ENCODE measurements around the gene PIH1D1. TPM values are rescaled to one million over a fixed set of nuclear protein-coding genes. Genes with fewer than 3 reads are reported as not detected.
A peak's percentile ranks its signal among the peaks of the same experiment; 100 is the strongest.
"Not testable (repeated sequence)": the region's sequence is repeated elsewhere in the genome, so short reads cannot be mapped to it uniquely, and the experiment has no call there.

PIH1D1 gene
- total RNA-seq, 2 donors from 2014 or later, result 80.8 to 103 TPM

DNA sequence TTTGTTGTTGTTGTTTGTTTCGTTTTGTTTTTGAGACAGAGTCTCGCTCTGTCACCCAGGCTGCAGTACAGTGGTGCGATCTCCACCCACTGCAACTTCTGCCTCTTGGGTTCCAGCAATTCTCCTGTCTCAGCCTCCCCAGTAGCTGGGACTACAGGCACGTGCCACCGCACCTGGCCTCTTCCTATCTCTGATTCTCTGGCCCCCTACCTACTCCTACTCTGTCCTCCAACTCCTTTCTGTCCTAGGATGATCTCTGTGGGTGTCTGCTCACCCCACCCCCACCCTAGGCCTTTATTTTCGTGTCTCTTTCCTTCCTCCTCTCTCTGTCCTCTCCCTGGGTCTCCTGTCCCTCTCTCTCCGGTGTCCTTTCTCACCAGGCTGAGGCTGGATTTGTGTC is 1.2 kb downstream of the PIH1D1 start:
- Histone ChIP-seq H3K4me1 (peaks cover 5% of the 10 kb centered on the region), H3K36me3 (no peaks in the 10 kb centered on the region), H3K27ac (no peak overlapping the region), H3K27me3 (no peaks in the 10 kb centered on the region), H3K4me3 (peak overlapping the region; percentile 75), H3K9me3 (no peaks in the 10 kb centered on the region), H3K9ac (ENCODE audit: low read depth in 2 of 2, low read length in 2 of 2) (peak overlapping the region; percentile 49 to 68)
- TF ChIP-seq, protein P1, sequence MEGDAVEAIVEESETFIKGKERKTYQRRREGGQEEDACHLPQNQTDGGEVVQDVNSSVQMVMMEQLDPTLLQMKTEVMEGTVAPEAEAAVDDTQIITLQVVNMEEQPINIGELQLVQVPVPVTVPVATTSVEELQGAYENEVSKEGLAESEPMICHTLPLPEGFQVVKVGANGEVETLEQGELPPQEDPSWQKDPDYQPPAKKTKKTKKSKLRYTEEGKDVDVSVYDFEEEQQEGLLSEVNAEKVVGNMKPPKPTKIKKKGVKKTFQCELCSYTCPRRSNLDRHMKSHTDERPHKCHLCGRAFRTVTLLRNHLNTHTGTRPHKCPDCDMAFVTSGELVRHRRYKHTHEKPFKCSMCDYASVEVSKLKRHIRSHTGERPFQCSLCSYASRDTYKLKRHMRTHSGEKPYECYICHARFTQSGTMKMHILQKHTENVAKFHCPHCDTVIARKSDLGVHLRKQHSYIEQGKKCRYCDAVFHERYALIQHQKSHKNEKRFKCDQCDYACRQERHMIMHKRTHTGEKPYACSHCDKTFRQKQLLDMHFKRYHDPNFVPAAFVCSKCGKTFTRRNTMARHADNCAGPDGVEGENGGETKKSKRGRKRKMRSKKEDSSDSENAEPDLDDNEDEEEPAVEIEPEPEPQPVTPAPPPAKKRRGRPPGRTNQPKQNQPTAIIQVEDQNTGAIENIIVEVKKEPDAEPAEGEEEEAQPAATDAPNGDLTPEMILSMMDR (IDR thresholded peaks at IDR 0.05), result no peak
- DNase-seq, result no peak
- intact Hi-C loops (cut with DNase I), result no loop called here

DNA sequence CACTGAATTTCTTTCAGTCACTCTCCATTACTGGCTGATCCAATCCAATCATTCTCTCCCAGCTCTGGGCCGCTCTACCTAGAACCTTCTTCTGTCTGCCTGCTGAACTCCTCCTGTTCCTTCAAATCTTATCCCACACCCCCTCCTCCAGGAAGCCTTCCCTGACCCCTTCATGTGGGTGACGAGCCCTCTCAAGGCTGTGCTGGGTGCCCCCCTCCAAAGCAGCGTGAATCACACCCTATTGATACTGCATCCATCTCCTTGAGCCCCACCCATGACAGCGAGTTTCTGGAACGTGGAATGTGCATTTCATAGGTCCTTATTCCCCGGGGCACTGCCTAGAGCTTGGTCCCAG is 3.2 kb downstream of the PIH1D1 start:
- intact Hi-C loops (cut with DNase I), result no loop called here
- no peaks in the 10 kb centered on the region for H3K27me3 ChIP-seq
- no peak for DNase-seq
- no peaks in the 10 kb centered on the region for H3K9me3 ChIP-seq
- TF ChIP-seq, protein P1 (IDR thresholded peaks at IDR 0.05), result no peak
- no peak overlapping the region for H3K4me3 ChIP-seq
- H3K9ac ChIP-seq (ENCODE audit: low read depth in 2 of 2, low read length in 2 of 2), result no peak overlapping the region
- no peak overlapping the region for H3K27ac ChIP-seq
- no peaks in the 10 kb centered on the region for H3K4me1 ChIP-seq
- no peaks in the 10 kb centered on the region for H3K36me3 ChIP-seq

DNA sequence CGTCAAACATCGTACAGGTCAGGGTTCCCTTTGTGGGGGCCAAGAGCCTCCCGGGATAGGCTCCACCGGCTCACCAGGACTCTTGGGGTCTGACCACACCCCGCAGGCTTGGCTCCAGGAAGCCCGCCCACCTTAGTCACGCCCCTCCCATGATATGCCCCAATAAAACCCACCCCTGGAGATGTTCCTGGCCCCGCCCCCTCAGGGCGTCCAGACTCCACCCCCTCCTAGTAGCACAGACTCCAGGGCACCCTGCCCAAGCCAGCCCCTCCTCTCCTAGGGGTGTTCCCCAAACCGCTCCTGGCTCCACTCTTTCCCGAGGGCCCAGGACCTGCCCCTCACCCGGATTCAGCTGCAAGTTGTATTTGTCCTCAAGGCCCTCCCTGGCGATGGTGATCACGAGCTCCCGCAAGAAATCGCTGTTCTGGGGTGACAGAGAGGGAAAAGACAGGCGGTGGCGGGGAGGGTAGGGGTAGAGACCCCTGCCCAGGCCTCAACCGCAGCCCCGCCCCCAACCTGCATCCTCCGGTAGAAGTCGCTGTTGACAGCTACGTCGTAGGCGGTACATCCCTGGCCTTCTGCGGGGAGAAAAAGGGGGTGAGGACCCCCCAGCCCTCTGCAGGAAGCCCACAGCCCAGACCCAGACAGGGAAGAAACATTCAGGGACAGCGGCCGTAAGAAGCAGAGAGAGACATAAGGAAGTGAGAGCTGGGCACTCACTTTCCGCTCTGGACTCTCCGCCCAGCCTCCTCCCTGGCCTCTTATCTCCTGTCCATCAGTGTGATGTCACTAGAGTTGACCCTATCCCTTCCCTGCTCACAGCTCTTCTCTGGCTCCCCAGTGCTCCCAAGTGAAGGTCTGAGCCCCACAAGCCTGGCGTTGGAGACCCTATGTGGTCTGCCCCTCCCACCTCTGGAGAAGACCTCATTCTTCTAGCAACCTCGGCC is 3.9 kb downstream of the PIH1D1 start:
- Histone ChIP-seq H3K4me3 (no peak overlapping the region), H3K9ac (ENCODE audit: low read depth in 2 of 2, low read length in 2 of 2) (no peak overlapping the region), H3K27me3 (no peaks in the 10 kb centered on the region), H3K9me3 (no peaks in the 10 kb centered on the region), H3K36me3 (no peaks in the 10 kb centered on the region), H3K27ac (no peak overlapping the region), H3K4me1 (no peaks in the 10 kb centered on the region)
- TF ChIP-seq, protein P1 (IDR thresholded peaks at IDR 0.05), result no peak
- peak; percentile 50 for DNase-seq
- intact Hi-C loops (cut with DNase I), result no loop called here

DNA sequence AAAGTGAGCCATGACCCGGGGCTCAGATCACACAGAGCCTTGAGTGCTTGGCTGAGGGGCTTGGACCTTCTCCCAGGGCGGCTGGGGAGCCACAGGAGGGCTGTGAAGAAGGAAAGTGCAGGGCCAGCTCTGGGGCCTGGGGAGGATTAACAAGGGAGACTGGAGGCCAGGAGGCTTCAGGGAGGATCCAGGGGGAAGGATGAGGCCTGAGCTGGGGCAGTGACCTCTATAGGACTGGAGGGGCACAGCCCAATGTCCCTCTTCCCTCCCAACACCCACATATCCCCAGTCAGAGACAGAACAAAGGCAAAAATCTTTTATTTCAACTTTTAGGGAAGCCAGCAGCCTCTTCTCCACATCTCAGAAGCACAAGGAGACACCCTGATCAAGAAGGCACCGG is 5.6 kb downstream of the PIH1D1 start:
- Histone ChIP-seq H3K4me3 (no peak overlapping the region), H3K9me3 (no peaks in the 10 kb centered on the region), H3K27ac (no peak overlapping the region), H3K27me3 (peaks cover 2% of the 10 kb centered on the region), H3K9ac (ENCODE audit: low read depth in 2 of 2, low read length in 2 of 2) (no peak overlapping the region), H3K36me3 (no peaks in the 10 kb centered on the region), H3K4me1 (no peaks in the 10 kb centered on the region)
- TF ChIP-seq, protein P1 (IDR thresholded peaks at IDR 0.05), result no peak
- intact Hi-C loops (cut with DNase I), result no loop called here
- DNase-seq, result no peak

DNA sequence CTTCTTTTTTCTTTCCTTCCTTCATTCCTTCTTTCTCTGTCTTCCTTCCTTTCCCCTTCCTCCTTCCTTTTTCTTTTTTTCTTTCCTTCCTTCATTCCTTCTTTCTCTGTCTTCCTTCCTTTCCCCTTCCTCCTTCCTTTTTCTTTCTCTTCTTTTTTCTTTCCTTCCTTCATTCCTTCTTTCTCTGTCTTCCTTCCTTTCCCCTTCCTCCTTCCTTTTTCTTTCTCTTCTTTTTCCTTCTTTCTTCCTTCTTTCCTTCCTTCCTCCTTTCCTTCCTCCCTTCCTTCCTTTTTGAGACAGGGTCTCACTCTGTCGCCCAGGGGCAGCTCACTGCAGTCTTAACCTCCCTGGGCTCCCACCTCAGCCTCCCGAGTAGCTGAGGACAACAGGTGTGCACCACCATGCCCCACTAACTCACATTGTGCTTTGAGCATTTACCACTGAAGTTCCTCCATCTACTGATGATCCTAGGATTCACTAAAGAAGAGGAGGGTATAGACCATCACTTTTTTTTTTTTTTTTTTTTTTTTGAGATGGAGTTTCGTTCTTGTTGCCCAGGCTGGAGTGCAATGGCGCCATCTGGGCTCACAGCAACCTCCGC is 7.4 kb downstream of the PIH1D1 start:
- H3K9me3 ChIP-seq; H3K9ac ChIP-seq (ENCODE audit: low read depth in 2 of 2, low read length in 2 of 2); H3K36me3 ChIP-seq; intact Hi-C loops (cut with DNase I); DNase-seq; H3K4me1 ChIP-seq; H3K27ac ChIP-seq; H3K4me3 ChIP-seq: not testable (repeated sequence)
- H3K27me3 ChIP-seq, result peaks cover 13% of the 10 kb centered on the region

Data from colonic mucosa (tissue), 4 donors.